Loucy (cell line): ENCODE data around the gene MRPS26.

Experiments used
- H2AFZ ChIP-seq: fragments of 200-600 bp; sonication (generic); 2 replicates; pipeline ENCODE4 v1.6.0; 2016; ENCODE audit warnings: antibody characterized with exemption, mild to moderate bottlenecking, low read length, moderate library complexity
- H3F3A ChIP-seq: fragments of 200-600 bp; 2 replicates; pipeline ENCODE4 v1.6.0; 2016; ENCODE audit warnings: antibody characterized with exemption, low read depth, mild to moderate bottlenecking
- H3K27me3 ChIP-seq: fragments of 200-600 bp; sonication (generic); 2 replicates; pipeline ENCODE4 v1.6.1; 2014; ENCODE audit warnings: low read length, mild to moderate bottlenecking; ENCODE audit not compliant: insufficient read depth, poor library complexity, severe bottlenecking
- H3K36me3 ChIP-seq: fragments of 200-600 bp; sonication (generic); 2 replicates; pipeline ENCODE4 v1.6.1; 2016; ENCODE audit warnings: low read length; ENCODE audit not compliant: insufficient read depth
- H3K4me1 ChIP-seq: fragments of 200-600 bp; sonication (generic); 2 replicates; pipeline ENCODE4 v1.5.1; 2014; ENCODE audit warnings: low read length, mild to moderate bottlenecking; ENCODE audit not compliant: insufficient read depth, poor library complexity, severe bottlenecking
- H3K4me2 ChIP-seq: fragments of 200-600 bp; sonication (generic); 2 replicates; pipeline ENCODE4 v1.6.0; 2014; ENCODE audit warnings: antibody characterized with exemption, low read length, low read depth, mild to moderate bottlenecking; ENCODE audit not compliant: poor library complexity, severe bottlenecking
- H3K4me3 ChIP-seq: fragments of 200-600 bp; sonication (generic); 2 replicates; pipeline ENCODE4 v1.5.1; 2014; ENCODE audit warnings: low read length, mild to moderate bottlenecking, mixed read lengths; ENCODE audit not compliant: poor library complexity, severe bottlenecking
- H3K79me2 ChIP-seq: fragments of 200-600 bp; sonication (generic); 2 replicates; pipeline ENCODE4 v1.6.1; 2014; ENCODE audit warnings: low read length; ENCODE audit not compliant: insufficient read depth
- H3K9ac ChIP-seq: fragments of 200-600 bp; sonication (generic); 2 replicates; pipeline ENCODE4 v1.6.0; 2014; ENCODE audit warnings: mild to moderate bottlenecking, low read depth, low read length, moderate library complexity; ENCODE audit not compliant: poor library complexity, severe bottlenecking
- H3K9me2 ChIP-seq: fragments of 200-600 bp; sonication (generic); replicated peaks from 2 replicates; pipeline ENCODE4 v1.6.1; 2016; ENCODE audit warnings: low read depth, low read length, mixed read lengths
- H3K9me3 ChIP-seq: fragments of 200-600 bp; sonication (generic); 2 replicates; pipeline ENCODE4 v1.6.1; 2014; ENCODE audit warnings: mild to moderate bottlenecking, antibody characterized with exemption, low read length, low read depth; ENCODE audit not compliant: insufficient read depth
- H4K20me1 ChIP-seq: fragments of 200-600 bp; sonication (generic); 2 replicates; pipeline ENCODE4 v1.6.0; 2014; ENCODE audit warnings: antibody characterized with exemption, low read length, mild to moderate bottlenecking; ENCODE audit not compliant: insufficient read depth, poor library complexity, severe bottlenecking
- CTCF ChIP-seq: fragments of 200-600 bp; sonication (generic); conservative IDR thresholded peaks from 2 replicates; pipeline ENCODE4 v1.5.1; 2014; ENCODE audit warnings: mild to moderate bottlenecking, antibody characterized with exemption, low read length
- EZH2phosphoT487 ChIP-seq: fragments of 200-600 bp; IDR thresholded peaks from 2 replicates; pipeline ENCODE4 v1.6.1; 2018; ENCODE audit warnings: antibody characterized with exemption, mild to moderate bottlenecking, moderate library complexity, borderline replicate concordance

Gene MRPS26

GRCh38 chr20:3093861-3094361 lies 48.1 kb downstream of the MRPS26 start:
- H3K79me2 ChIP-seq: no peaks in the 10 kb centered on the region
- no peaks in the 10 kb centered on the region for H4K20me1 ChIP-seq
- H3K4me3 ChIP-seq: peak overlapping the region; percentile 34
- H2AFZ ChIP-seq: no peak overlapping the region
- H3K27me3 ChIP-seq: no peaks in the 10 kb centered on the region
- peak overlapping the region; percentile 77 for H3K4me2 ChIP-seq
- no peaks in the 10 kb centered on the region for H3K36me3 ChIP-seq
- no peaks in the 10 kb centered on the region for H3K9me3 ChIP-seq
- H3K4me1 ChIP-seq: peaks cover 62% of the 10 kb centered on the region
- H3F3A ChIP-seq: peaks cover 24% of the 10 kb centered on the region
- H3K9me2 ChIP-seq: no peaks in the 10 kb centered on the region
- H3K9ac ChIP-seq: peak overlapping the region; percentile 76
- no peak for TF ChIP-seq CTCF
- TF ChIP-seq EZH2phosphoT487: no peak

GRCh38 chr20:3094848-3095629 lies 49.2 kb downstream of the MRPS26 start:
- Histone ChIP-seq H3F3A (peaks cover 23% of the 10 kb centered on the region), H2AFZ (no peak overlapping the region; the same call in 1 of the 2 replicates), H3K4me3 (no peak overlapping the region), H3K4me1 (peaks cover 56% of the 10 kb centered on the region), H3K36me3 (no peaks in the 10 kb centered on the region), H3K9me2 (no peaks in the 10 kb centered on the region), H3K27me3 (no peaks in the 10 kb centered on the region), H3K79me2 (no peaks in the 10 kb centered on the region), H3K4me2 (peak overlapping the region; percentile 77), H3K9ac (peak overlapping the region; percentile 76), H3K9me3 (no peaks in the 10 kb centered on the region), H4K20me1 (no peaks in the 10 kb centered on the region)
- TF ChIP-seq CTCF (no peak), EZH2phosphoT487 (no peak)
